HFF-Myc (cell line): Measurements from ENCODE around the gene TDRD5.
"Not testable (repeated sequence)": the region's sequence is repeated elsewhere in the genome, so short reads cannot be mapped to it uniquely, and the experiment has no call there.

Experiments
- DNase-seq: peaks from one replicate; pipeline ENCODE4 v3.0.0-alpha.2; 2011; ENCODE audit warnings: low read depth; ENCODE audit errors: extremely low read depth
- H3K4me3 ChIP-seq: replicated peaks from 2 replicates; pipeline ENCODE4 v1.5.1; 2011; ENCODE audit warnings: low read depth, mild to moderate bottlenecking, control low read depth, low read length
- TF ChIP-seq, protein P1 (sequence below): IDR thresholded peaks from 2 replicates; pipeline ENCODE4 v1.5.1; 2012; ENCODE audit warnings: mild to moderate bottlenecking, low read depth, low read length, control low read depth; ENCODE audit errors: missing control alignments

The TDRD5 gene

GRCh38 chr1:179677882-179678281 is 86.2 kb downstream of the TDRD5 start:
- no peak overlapping the region for H3K4me3 ChIP-seq
- DNase-seq: no peak

DNA sequence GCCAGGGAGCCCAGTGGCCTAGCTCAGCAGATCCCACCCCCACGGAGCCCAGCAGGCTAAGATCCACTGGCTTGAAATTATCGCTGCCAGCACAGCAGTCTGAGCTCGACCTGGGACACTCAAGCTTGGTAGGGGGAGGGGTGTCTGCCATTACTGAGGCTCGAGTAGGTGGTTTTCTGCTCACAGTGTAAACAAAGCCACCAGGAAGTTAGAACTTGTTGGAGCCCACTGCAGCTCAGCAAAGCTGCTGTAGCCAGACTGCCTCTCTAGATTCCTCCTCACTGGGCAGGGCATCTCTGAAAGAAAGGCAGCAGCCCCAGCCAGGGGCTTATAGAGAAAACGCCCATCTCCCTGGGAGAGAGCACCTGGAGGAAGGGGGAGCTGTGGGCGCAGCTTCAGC is 102.9 kb downstream of the TDRD5 start:
- DNase-seq: not testable (repeated sequence)

More at GRCh38 chr1:179677882-179678281, 86.2 kb downstream of the TDRD5 start:
- TF ChIP-seq, protein P1, sequence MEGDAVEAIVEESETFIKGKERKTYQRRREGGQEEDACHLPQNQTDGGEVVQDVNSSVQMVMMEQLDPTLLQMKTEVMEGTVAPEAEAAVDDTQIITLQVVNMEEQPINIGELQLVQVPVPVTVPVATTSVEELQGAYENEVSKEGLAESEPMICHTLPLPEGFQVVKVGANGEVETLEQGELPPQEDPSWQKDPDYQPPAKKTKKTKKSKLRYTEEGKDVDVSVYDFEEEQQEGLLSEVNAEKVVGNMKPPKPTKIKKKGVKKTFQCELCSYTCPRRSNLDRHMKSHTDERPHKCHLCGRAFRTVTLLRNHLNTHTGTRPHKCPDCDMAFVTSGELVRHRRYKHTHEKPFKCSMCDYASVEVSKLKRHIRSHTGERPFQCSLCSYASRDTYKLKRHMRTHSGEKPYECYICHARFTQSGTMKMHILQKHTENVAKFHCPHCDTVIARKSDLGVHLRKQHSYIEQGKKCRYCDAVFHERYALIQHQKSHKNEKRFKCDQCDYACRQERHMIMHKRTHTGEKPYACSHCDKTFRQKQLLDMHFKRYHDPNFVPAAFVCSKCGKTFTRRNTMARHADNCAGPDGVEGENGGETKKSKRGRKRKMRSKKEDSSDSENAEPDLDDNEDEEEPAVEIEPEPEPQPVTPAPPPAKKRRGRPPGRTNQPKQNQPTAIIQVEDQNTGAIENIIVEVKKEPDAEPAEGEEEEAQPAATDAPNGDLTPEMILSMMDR: no peak

GRCh38 chr1:179702946-179703539 is 111.4 kb downstream of the TDRD5 start:
- H3K4me3 ChIP-seq: no peak overlapping the region
- TF ChIP-seq, protein P1: no peak
- no peak for DNase-seq

More for the DNA sequence above, 102.9 kb downstream of the TDRD5 start:
- not testable (repeated sequence) for H3K4me3 ChIP-seq

- TF ChIP-seq, protein P1: peak; percentile 74
- peak; percentile 47 for DNase-seq
- H3K4me3 ChIP-seq: no peak overlapping the region
Observed at GRCh38 chr1:179706339-179706941, 114.8 kb downstream of the TDRD5 start.

DNA sequence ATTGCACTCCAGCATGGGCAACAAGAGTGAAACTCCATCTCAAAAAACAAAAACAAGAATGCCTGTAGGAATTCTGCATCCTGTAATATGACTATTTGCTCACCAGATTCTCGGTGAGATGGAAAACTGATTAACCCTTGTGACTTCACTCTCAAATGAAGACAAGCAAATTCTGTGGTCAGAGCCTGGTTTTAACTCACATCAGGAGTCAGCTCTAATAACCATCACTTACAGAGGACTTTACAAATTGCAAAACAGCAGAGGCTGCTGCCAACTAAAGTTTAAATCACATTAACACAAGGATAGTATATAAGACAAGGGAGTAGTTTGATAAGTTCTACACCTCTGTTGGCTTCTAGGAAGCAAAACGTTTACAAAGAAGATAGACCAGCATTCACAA is 115.8 kb downstream of the TDRD5 start:
- TF ChIP-seq, protein P1: no peak
- DNase-seq: no peak
- H3K4me3 ChIP-seq: no peak overlapping the region

- TF ChIP-seq, protein P1: no peak
- DNase-seq: no peak
Observed at GRCh38 chr1:179708434-179709195, 117.0 kb downstream of the TDRD5 start.

GRCh38 chr1:179709841-179710329 is 118.3 kb downstream of the TDRD5 start:
- DNase-seq: peak; percentile 27
- H3K4me3 ChIP-seq: no peak overlapping the region
- TF ChIP-seq, protein P1: no peak

More at GRCh38 chr1:179708434-179709195, 117.0 kb downstream of the TDRD5 start:
- H3K4me3 ChIP-seq: no peak overlapping the region
